Choroid plexus epithelial cell (primary cell): ENCODE results near the gene CASP2.

ENCODE experiments used
- DNase-seq: peaks from one replicate; pipeline ENCODE4 v3.0.0-alpha.2; 2010; ENCODE audit warnings: low read depth
- H3K4me3 ChIP-seq: 2 replicates; pipeline ENCODE4 v1.5.1; 2011; ENCODE audit warnings: low read depth, mild to moderate bottlenecking, control low read depth, low read length, moderate library complexity
- TF ChIP-seq, protein P1 (sequence below): conservative IDR thresholded peaks from 2 replicates; pipeline ENCODE4 v1.5.1; 2011; ENCODE audit warnings: low read depth, mild to moderate bottlenecking, control low read depth, inconsistent platforms, low read length, moderate library complexity

CASP2 gene

DNA sequence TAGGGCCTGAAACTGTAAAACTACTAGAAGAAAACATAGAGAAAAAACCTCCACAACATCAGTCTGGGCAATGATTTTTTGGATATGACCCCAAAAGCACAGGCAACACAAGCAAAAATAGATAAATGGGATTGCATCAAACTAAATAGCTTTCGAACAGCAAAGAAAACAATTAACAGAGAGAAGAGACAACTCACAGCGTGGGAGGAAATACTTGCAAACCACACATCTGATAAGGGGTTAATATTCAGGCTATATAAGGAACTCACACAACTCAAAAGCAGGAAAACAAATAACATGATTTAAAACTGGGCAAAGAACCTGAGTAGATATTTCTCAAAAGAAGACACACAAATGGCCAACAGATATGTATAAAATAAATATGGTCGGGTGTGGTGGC lies 32.6 kb upstream of the CASP2 start:
- TF ChIP-seq, protein P1, sequence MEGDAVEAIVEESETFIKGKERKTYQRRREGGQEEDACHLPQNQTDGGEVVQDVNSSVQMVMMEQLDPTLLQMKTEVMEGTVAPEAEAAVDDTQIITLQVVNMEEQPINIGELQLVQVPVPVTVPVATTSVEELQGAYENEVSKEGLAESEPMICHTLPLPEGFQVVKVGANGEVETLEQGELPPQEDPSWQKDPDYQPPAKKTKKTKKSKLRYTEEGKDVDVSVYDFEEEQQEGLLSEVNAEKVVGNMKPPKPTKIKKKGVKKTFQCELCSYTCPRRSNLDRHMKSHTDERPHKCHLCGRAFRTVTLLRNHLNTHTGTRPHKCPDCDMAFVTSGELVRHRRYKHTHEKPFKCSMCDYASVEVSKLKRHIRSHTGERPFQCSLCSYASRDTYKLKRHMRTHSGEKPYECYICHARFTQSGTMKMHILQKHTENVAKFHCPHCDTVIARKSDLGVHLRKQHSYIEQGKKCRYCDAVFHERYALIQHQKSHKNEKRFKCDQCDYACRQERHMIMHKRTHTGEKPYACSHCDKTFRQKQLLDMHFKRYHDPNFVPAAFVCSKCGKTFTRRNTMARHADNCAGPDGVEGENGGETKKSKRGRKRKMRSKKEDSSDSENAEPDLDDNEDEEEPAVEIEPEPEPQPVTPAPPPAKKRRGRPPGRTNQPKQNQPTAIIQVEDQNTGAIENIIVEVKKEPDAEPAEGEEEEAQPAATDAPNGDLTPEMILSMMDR, result no peak
- peak; percentile 64 for DNase-seq
- H3K4me3 ChIP-seq, result no peak overlapping the region

DNA sequence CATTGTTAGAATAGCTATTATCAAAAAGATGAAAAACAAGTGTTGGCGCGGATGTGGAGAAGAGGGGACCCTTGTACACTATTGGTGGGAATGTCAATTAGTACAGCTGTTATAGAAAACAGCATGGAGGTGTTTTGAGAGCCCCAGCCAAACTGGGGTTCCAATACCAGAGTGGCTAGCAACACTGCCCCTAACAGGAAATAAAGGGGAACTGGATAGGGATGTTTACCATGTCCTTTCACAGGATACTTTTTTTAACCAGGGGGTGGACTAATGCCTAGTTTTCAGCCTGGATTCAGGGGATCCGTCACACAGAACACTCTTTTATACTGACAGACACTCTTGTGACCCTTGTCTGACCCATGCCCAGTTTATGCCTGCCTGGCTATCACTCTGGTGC lies 31.8 kb upstream of the CASP2 start:
- TF ChIP-seq, protein P1, result peak; percentile 36
- no peak overlapping the region for H3K4me3 ChIP-seq
- no peak for DNase-seq

DNA sequence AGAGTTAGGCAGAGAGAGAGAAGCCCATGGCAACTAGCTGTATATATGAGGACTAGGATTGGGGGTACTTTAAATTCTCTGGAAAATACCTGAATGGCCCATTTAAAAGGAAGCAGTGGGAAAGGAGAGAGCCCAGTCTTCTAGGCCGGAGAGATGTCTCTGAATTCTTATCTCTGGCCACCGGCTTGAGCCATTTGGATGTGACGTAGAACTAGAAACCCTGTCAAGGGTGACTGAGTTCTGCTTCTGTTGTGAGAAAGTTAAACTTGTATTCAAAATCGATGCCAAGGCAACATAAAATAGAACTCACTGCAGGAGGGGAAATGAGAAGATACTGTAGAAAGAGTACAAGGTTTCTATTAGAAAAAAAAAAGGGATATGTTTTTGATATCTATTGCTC lies 31.2 kb upstream of the CASP2 start:
- TF ChIP-seq, protein P1, result no peak
- no peak for DNase-seq
- H3K4me3 ChIP-seq, result no peak overlapping the region

DNA sequence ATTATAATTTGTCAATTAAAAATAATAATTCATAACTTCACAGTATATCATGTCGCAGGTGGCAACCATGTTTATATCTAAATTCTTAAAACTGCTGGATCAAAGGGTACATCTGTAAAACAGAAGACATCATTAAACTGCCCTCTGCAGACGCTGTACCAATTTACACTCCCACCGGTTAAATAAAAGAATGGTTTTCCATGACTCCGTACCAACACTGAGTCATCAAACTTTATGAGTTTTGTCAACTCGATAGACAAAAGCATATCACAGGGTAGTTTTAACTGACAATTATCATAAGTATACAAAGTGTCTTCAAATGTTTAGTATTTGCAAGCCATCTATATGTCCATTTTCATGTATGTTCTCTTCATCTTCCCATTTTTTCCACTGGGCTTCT lies 30.6 kb upstream of the CASP2 start:
- TF ChIP-seq, protein P1, result no peak
- no peak overlapping the region for H3K4me3 ChIP-seq
- no peak for DNase-seq

DNA sequence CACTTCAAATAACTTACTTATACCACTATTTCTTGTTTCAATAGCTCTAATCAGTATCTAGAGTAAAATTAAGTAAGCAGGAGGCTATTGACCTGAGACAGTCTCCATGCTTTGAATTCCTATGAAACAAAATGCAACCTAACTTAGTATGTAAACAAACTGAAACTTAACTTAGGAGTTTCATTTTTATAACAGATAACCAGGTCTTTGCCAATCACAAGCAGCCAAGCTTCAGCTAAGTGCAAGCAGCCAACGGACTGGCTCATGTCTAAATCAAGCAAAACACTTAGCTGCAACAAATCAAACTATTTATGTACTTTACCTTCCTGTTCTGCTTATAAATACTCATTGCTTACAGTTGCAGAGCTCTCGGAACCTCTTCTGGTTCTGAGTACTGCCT lies 29.3 kb upstream of the CASP2 start:
- DNase-seq, result peak; percentile 65
- no peak overlapping the region for H3K4me3 ChIP-seq
- TF ChIP-seq, protein P1, result no peak

DNA sequence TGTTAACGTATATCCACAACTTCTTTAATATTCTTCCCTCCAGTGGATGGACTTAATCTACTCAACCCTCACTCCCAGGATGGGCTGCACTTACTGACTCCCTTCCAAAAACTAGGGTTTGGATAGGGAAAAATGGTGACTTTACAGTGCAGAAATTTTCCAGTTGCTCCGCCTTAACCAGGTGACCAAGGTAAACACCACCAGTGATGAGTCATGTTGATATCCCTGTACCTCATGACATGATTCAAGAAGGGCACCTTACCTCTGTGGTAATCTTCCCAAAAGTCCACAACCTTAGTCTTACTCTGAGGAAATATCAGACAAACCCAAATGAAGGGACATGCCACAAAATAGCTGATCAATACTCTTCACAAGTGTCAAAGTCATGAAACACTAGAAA lies 28.4 kb upstream of the CASP2 start:
- DNase-seq, result no peak
- TF ChIP-seq, protein P1, result no peak
- H3K4me3 ChIP-seq, result no peak overlapping the region

DNA sequence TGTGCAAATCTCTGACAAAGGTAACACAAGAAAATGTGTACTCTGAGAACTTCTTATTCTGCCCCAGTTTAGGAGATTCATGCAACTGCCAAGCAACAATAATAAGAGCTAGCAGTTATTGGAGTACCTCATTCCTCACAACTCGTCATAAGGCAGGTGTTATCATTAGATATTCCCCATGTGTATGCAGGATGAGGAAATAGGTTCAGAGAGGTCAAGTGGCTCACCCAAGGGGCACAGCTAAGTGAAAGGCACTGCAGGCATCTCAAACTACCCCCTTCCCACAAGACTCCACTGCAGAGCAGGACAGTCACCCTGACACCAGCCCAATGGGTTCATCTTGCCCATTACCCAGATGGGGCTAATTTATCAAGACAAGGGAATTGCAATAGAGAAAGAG lies 26.2 kb upstream of the CASP2 start:
- no peak for DNase-seq
- no peak overlapping the region for H3K4me3 ChIP-seq
- TF ChIP-seq, protein P1, result no peak
